HG02943 (cell line): ENCODE measurements around the gene CALHM1.
"Not testable (repeated sequence)": the region's sequence is repeated elsewhere in the genome, so short reads cannot be mapped to it uniquely, and the experiment has no call there.

Source experiments
- ATAC-seq: cut with Tn5 transposase; IDR thresholded peaks from one replicate; pipeline ENCODE4 v1.9.1; 2021; ENCODE audit warnings: mild to moderate bottlenecking, low read depth, moderate library complexity; ENCODE audit not compliant: unreplicated experiment

The CALHM1 gene

GRCh38 chr10:103458720-103459119 lies at the start of gene CALHM1:
Gene CALHM1, minus strand, starts transcription at chr10:103458900. Its CDS starts 149 bp downstream, at chr10:103458751.
- no peak for ATAC-seq

- no peak for ATAC-seq
These were observed 48.8 kb upstream of the CALHM1 start for GRCh38 chr10:103507235-103508191.

GRCh38 chr10:103506061-103506460 lies 47.4 kb upstream of the CALHM1 start:
- ATAC-seq = no peak

GRCh38 chr10:103504181-103504783 lies 45.6 kb upstream of the CALHM1 start:
- no peak for ATAC-seq

GRCh38 chr10:103503777-103504176 lies 45.1 kb upstream of the CALHM1 start:
- ATAC-seq = not testable (repeated sequence)

- ATAC-seq = no peak
These were observed 44.4 kb upstream of the CALHM1 start for GRCh38 chr10:103502849-103503660.

- ATAC-seq = no peak
These were observed 42.5 kb upstream of the CALHM1 start for GRCh38 chr10:103501186-103501585.

GRCh38 chr10:103500481-103500880 lies 41.8 kb upstream of the CALHM1 start:
- no peak for ATAC-seq

- no peak for ATAC-seq
These were observed 41.2 kb upstream of the CALHM1 start for GRCh38 chr10:103499881-103500280.

- no peak for ATAC-seq
These were observed 40.4 kb upstream of the CALHM1 start for GRCh38 chr10:103498936-103499638.

GRCh38 chr10:103497161-103497915 lies 38.6 kb upstream of the CALHM1 start:
- ATAC-seq = no peak

GRCh38 chr10:103495321-103495720 lies 36.6 kb upstream of the CALHM1 start:
- ATAC-seq = no peak

GRCh38 chr10:103493916-103494877 lies 35.5 kb upstream of the CALHM1 start:
- no peak for ATAC-seq

- no peak for ATAC-seq
These were observed 34.7 kb upstream of the CALHM1 start, which contains the start of gene NEURL1 for GRCh38 chr10:103493362-103493915. Gene NEURL1, plus strand, starts transcription at chr10:103493705. Its CDS starts 683 bp downstream, at chr10:103494388.

- no peak for ATAC-seq
These were observed 34.1 kb upstream of the CALHM1 start for GRCh38 chr10:103492655-103493261.

GRCh38 chr10:103491729-103492364 lies 33.1 kb upstream of the CALHM1 start:
- ATAC-seq = no peak

- peak; percentile 20 for ATAC-seq
These were observed 32.2 kb upstream of the CALHM1 start for GRCh38 chr10:103490986-103491314.
